ENCODE results near the gene MAGEA8.
"Not testable (repeated sequence)": the region's sequence is repeated elsewhere in the genome, so short reads cannot be mapped to it uniquely, and the experiment has no call there.

The MAGEA8 gene

GRCh38 chrX:149881081-149881711 is at the start of gene MAGEA8:
Gene MAGEA8 (plus strand): TSS chrX:149881183. CDS start chrX:149884273, 3,090 bp downstream.
- no peak for DNase-seq (ENCODE audit: low read depth in 2 of 3, low spot score in 2 of 3)

- DNase-seq (ENCODE audit: low read depth in 2 of 3, low spot score in 2 of 3), result no peak
These were observed 49.5 kb upstream of the MAGEA8 start for GRCh38 chrX:149831473-149831872.

GRCh38 chrX:149836728-149837127 is 44.3 kb upstream of the MAGEA8 start:
- DNase-seq (ENCODE audit: low read depth in 2 of 3, low spot score in 2 of 3), result not testable (repeated sequence)

- no peak for DNase-seq (ENCODE audit: low read depth in 2 of 3, low spot score in 2 of 3)
These were observed 43.8 kb upstream of the MAGEA8 start for GRCh38 chrX:149837167-149837566.

GRCh38 chrX:149837639-149838038 is 43.3 kb upstream of the MAGEA8 start:
- no peak for DNase-seq (ENCODE audit: low read depth in 2 of 3, low spot score in 2 of 3)

- no peak for DNase-seq (ENCODE audit: low read depth in 2 of 3, low spot score in 2 of 3)
These were observed 39.1 kb upstream of the MAGEA8 start for GRCh38 chrX:149841929-149842328.

GRCh38 chrX:149845385-149845784 is 35.6 kb upstream of the MAGEA8 start:
- DNase-seq (ENCODE audit: low read depth in 2 of 3, low spot score in 2 of 3), result no peak

GRCh38 chrX:149846789-149847188 is 34.2 kb upstream of the MAGEA8 start:
- no peak for DNase-seq (ENCODE audit: low read depth in 2 of 3, low spot score in 2 of 3)

GRCh38 chrX:149848855-149849254 is 32.1 kb upstream of the MAGEA8 start:
- no peak for DNase-seq (ENCODE audit: low read depth in 2 of 3, low spot score in 2 of 3)

- DNase-seq (ENCODE audit: low read depth in 2 of 3, low spot score in 2 of 3), result no peak
These were observed 31.2 kb upstream of the MAGEA8 start for GRCh38 chrX:149849787-149850186.

GRCh38 chrX:149851864-149852263 is 29.1 kb upstream of the MAGEA8 start:
- no peak for DNase-seq (ENCODE audit: low read depth in 2 of 3, low spot score in 2 of 3)

GRCh38 chrX:149853925-149854324 is 27.1 kb upstream of the MAGEA8 start:
- DNase-seq (ENCODE audit: low read depth in 2 of 3, low spot score in 2 of 3), result no peak

GRCh38 chrX:149858592-149858991 is 22.4 kb upstream of the MAGEA8 start:
- DNase-seq (ENCODE audit: low read depth in 2 of 3, low spot score in 2 of 3), result no peak

GRCh38 chrX:149860445-149860844 is 20.5 kb upstream of the MAGEA8 start:
- no peak for DNase-seq (ENCODE audit: low read depth in 2 of 3, low spot score in 2 of 3)

GRCh38 chrX:149865390-149865789 is 15.6 kb upstream of the MAGEA8 start:
- no peak for DNase-seq (ENCODE audit: low read depth in 2 of 3, low spot score in 2 of 3)

- no peak for DNase-seq (ENCODE audit: low read depth in 2 of 3, low spot score in 2 of 3)
These were observed 13.5 kb upstream of the MAGEA8 start for GRCh38 chrX:149867488-149867887.

- no peak for DNase-seq (ENCODE audit: low read depth in 2 of 3, low spot score in 2 of 3)
These were observed 10.1 kb upstream of the MAGEA8 start for GRCh38 chrX:149870840-149871239.

GRCh38 chrX:149871433-149871832 is 9.6 kb upstream of the MAGEA8 start:
- no peak for DNase-seq (ENCODE audit: low read depth in 2 of 3, low spot score in 2 of 3)

GRCh38 chrX:149871940-149872339 is 9.0 kb upstream of the MAGEA8 start:
- DNase-seq (ENCODE audit: low read depth in 2 of 3, low spot score in 2 of 3), result peak; percentile 24 to 63 (median 50)

- DNase-seq (ENCODE audit: low read depth in 2 of 3, low spot score in 2 of 3), result no peak
These were observed 3.8 kb upstream of the MAGEA8 start for GRCh38 chrX:149877157-149877556.

GRCh38 chrX:149877636-149878035 is 3.3 kb upstream of the MAGEA8 start:
- DNase-seq (ENCODE audit: low read depth in 2 of 3, low spot score in 2 of 3), result no peak

- not testable (repeated sequence) for DNase-seq (ENCODE audit: low read depth in 2 of 3, low spot score in 2 of 3)
These were observed 9.8 kb downstream of the MAGEA8 start for GRCh38 chrX:149890828-149891227.

- no peak for DNase-seq (ENCODE audit: low read depth in 2 of 3, low spot score in 2 of 3)
These were observed 17.6 kb downstream of the MAGEA8 start for GRCh38 chrX:149898554-149898953.

All from activated CD8-positive, alpha-beta memory T cell treated with anti-CD3 and anti-CD28 coated beads for 48 hours (primary cell).